VCaP (cell line): ENCODE data around the gene ABI3BP.

Experiments
- H3K27ac ChIP-seq: fragments of 450-650 bp; 2 replicates; pipeline ENCODE4 v1.5.1; 2017
- CTCF ChIP-seq: fragments of 450-650 bp; conservative IDR thresholded peaks from 2 replicates; pipeline ENCODE4 v1.5.1; 2017; ENCODE audit warnings: mild to moderate bottlenecking, moderate library complexity

ABI3BP gene

GRCh38 chr3:100984308-100984707, 8.9 kb downstream of the ABI3BP start:
- TF ChIP-seq CTCF, result no peak
- H3K27ac ChIP-seq, result no peak overlapping the region

GRCh38 chr3:100982710-100983109, 10.5 kb downstream of the ABI3BP start:
- no peak for TF ChIP-seq CTCF

GRCh38 chr3:100981164-100981911, 11.9 kb downstream of the ABI3BP start:
- TF ChIP-seq CTCF, result no peak
- no peak overlapping the region for H3K27ac ChIP-seq

More at GRCh38 chr3:100982710-100983109, 10.5 kb downstream of the ABI3BP start:
- no peak overlapping the region for H3K27ac ChIP-seq

GRCh38 chr3:100978011-100978659, 15.1 kb downstream of the ABI3BP start:
- H3K27ac ChIP-seq, result no peak overlapping the region

GRCh38 chr3:100976611-100977010, 16.6 kb downstream of the ABI3BP start:
- TF ChIP-seq CTCF, result no peak
- no peak overlapping the region for H3K27ac ChIP-seq

More at GRCh38 chr3:100978011-100978659, 15.1 kb downstream of the ABI3BP start:
- no peak for TF ChIP-seq CTCF

GRCh38 chr3:100975714-100976113, 17.5 kb downstream of the ABI3BP start:
- H3K27ac ChIP-seq, result no peak overlapping the region
- TF ChIP-seq CTCF, result no peak

- no peak for TF ChIP-seq CTCF
- H3K27ac ChIP-seq, result no peak overlapping the region
Observed at GRCh38 chr3:100973594-100973993, 19.6 kb downstream of the ABI3BP start.
